Astrocyte (in vitro differentiated cells and primary cell): ENCODE results near the gene CACNA1C. TPM values are rescaled to one million over a fixed set of nuclear protein-coding genes. Genes with fewer than 3 reads are reported as not detected.

ENCODE experiments used
- DNase-seq: peaks from one replicate; pipeline ENCODE4 v3.0.0-alpha.2; 2010; ENCODE audit warnings: low read depth
- FAIRE-seq: peaks from 2 replicates; lab custom pipeline; 2011; peaks lifted over from hg19 to GRCh38; lab: Jason Lieb, UNC
- H2AFZ ChIP-seq: 2 replicates; pipeline ENCODE4 v1.6.0; 2012; ENCODE audit warnings: low read depth, low read length, inconsistent platforms
- H3K27ac ChIP-seq: 2 replicates; pipeline ENCODE4 v1.5.1; 2011; ENCODE audit warnings: low read depth, low read length, inconsistent platforms
- H3K27me3 ChIP-seq: 2 replicates; pipeline ENCODE4 v1.6.0; 2011; ENCODE audit warnings: low read length, inconsistent platforms; ENCODE audit not compliant: insufficient read depth
- H3K36me3 ChIP-seq: 2 replicates; pipeline ENCODE4 v1.5.1; 2011; ENCODE audit warnings: low read length, inconsistent platforms; ENCODE audit not compliant: insufficient read depth
- H3K4me1 ChIP-seq: 2 replicates; pipeline ENCODE4 v1.5.1; 2011; ENCODE audit warnings: low read length, inconsistent platforms; ENCODE audit not compliant: insufficient read depth
- H3K4me2 ChIP-seq: 2 replicates; pipeline ENCODE4 v1.6.0; 2012; ENCODE audit warnings: low read length, inconsistent platforms
- H3K4me3 ChIP-seq: 2 replicates; pipeline ENCODE4 v1.5.1; 2011; ENCODE audit warnings: low read depth, mild to moderate bottlenecking, low read length, inconsistent platforms; ENCODE audit not compliant: insufficient read depth
- H3K79me2 ChIP-seq: 2 replicates; pipeline ENCODE4 v1.6.0; 2012; ENCODE audit warnings: mild to moderate bottlenecking, low read length, inconsistent platforms; ENCODE audit not compliant: insufficient read depth
- H3K9ac ChIP-seq: 2 replicates; pipeline ENCODE4 v1.6.0; 2012; ENCODE audit warnings: mild to moderate bottlenecking, low read length, inconsistent platforms
- H3K9me3 ChIP-seq: 2 replicates; pipeline ENCODE4 v1.5.1; 2012; ENCODE audit warnings: low read depth, mild to moderate bottlenecking, low read length, inconsistent platforms; ENCODE audit not compliant: insufficient read depth
- H4K20me1 ChIP-seq: 2 replicates; pipeline ENCODE4 v1.6.0; 2012; ENCODE audit warnings: low read length, inconsistent platforms; ENCODE audit not compliant: insufficient read depth
- H3K27ac Mint-ChIP-seq: one replicate; pipeline ENCODE4 v1.8.0; 2021; ENCODE audit warnings: mild to moderate bottlenecking, mixed read lengths; ENCODE audit not compliant: unreplicated experiment
- H3K27me3 Mint-ChIP-seq: one replicate; pipeline ENCODE4 v1.8.0; 2021; ENCODE audit warnings: low read depth, mixed read lengths; ENCODE audit not compliant: unreplicated experiment
- H3K36me3 Mint-ChIP-seq: one replicate; pipeline ENCODE4 v1.8.0; 2021; ENCODE audit warnings: low read depth, mixed read lengths; ENCODE audit not compliant: unreplicated experiment
- H3K4me1 Mint-ChIP-seq: one replicate; pipeline ENCODE4 v1.8.0; 2021; ENCODE audit warnings: low read depth, mixed read lengths; ENCODE audit not compliant: unreplicated experiment
- H3K4me3 Mint-ChIP-seq: one replicate; pipeline ENCODE4 v1.8.0; 2021; ENCODE audit warnings: mild to moderate bottlenecking, moderate library complexity, mixed read lengths; ENCODE audit not compliant: unreplicated experiment
- H3K9me3 Mint-ChIP-seq: one replicate; pipeline ENCODE4 v1.8.0; 2021; ENCODE audit warnings: mild to moderate bottlenecking, mixed read lengths; ENCODE audit not compliant: unreplicated experiment
- EZH2 ChIP-seq: IDR thresholded peaks from 2 replicates; pipeline ENCODE4 v1.6.1; 2012; ENCODE audit warnings: mild to moderate bottlenecking, low read length, inconsistent platforms; ENCODE audit not compliant: insufficient read depth
- total RNA-seq: library from RNA; stranded (reverse); gene quantifications from 2 replicates; pipeline ENCODE4 v1.2.1, GENCODE V29; 2021
- TF ChIP-seq, protein P1 (sequence below): IDR thresholded peaks from 2 replicates; pipeline ENCODE4 v1.5.1; 2011; ENCODE audit warnings: low read depth, mild to moderate bottlenecking, inconsistent platforms, low read length, moderate library complexity; ENCODE audit not compliant: insufficient read depth

The CACNA1C gene
- total RNA-seq, 1 donor from 2014 or later: 2.1 TPM

- no peaks in the 10 kb centered on the region for H3K36me3 Mint-ChIP-seq
- FAIRE-seq: no peak
- no peak for TF ChIP-seq EZH2
- TF ChIP-seq, protein P1, sequence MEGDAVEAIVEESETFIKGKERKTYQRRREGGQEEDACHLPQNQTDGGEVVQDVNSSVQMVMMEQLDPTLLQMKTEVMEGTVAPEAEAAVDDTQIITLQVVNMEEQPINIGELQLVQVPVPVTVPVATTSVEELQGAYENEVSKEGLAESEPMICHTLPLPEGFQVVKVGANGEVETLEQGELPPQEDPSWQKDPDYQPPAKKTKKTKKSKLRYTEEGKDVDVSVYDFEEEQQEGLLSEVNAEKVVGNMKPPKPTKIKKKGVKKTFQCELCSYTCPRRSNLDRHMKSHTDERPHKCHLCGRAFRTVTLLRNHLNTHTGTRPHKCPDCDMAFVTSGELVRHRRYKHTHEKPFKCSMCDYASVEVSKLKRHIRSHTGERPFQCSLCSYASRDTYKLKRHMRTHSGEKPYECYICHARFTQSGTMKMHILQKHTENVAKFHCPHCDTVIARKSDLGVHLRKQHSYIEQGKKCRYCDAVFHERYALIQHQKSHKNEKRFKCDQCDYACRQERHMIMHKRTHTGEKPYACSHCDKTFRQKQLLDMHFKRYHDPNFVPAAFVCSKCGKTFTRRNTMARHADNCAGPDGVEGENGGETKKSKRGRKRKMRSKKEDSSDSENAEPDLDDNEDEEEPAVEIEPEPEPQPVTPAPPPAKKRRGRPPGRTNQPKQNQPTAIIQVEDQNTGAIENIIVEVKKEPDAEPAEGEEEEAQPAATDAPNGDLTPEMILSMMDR: no peak
These were observed 439.4 kb downstream of the CACNA1C start for GRCh38 chr12:2492236-2492635.

GRCh38 chr12:2493086-2493485, 440.3 kb downstream of the CACNA1C start:
- Histone ChIP-seq H3K9ac (no peak overlapping the region), H3K36me3 (no peaks in the 10 kb centered on the region), H3K4me1 (no peaks in the 10 kb centered on the region), H3K27ac (no peak overlapping the region), H3K27me3 (peaks cover 17% of the 10 kb centered on the region), H4K20me1 (no peaks in the 10 kb centered on the region), H3K4me2 (no peak overlapping the region), H2AFZ (no peak overlapping the region), H3K9me3 (no peaks in the 10 kb centered on the region), H3K4me3 (no peak overlapping the region), H3K79me2 (no peaks in the 10 kb centered on the region)
- Mint-ChIP-seq H3K27ac (no peak overlapping the region), H3K4me1 (no peaks in the 10 kb centered on the region), H3K36me3 (no peaks in the 10 kb centered on the region), H3K4me3 (no peak overlapping the region), H3K27me3 (peaks cover 21% of the 10 kb centered on the region), H3K9me3 (no peaks in the 10 kb centered on the region)
- no peak for FAIRE-seq
- no peak for TF ChIP-seq EZH2
- TF ChIP-seq, protein P1: no peak
- no peak for DNase-seq

More at GRCh38 chr12:2492236-2492635, 439.4 kb downstream of the CACNA1C start:
- Histone ChIP-seq H3K27ac (no peak overlapping the region), H2AFZ (no peak overlapping the region), H3K4me2 (no peak overlapping the region), H3K4me3 (no peak overlapping the region), H3K9me3 (no peaks in the 10 kb centered on the region), H3K79me2 (no peaks in the 10 kb centered on the region), H3K36me3 (no peaks in the 10 kb centered on the region), H3K27me3 (peaks cover 15% of the 10 kb centered on the region), H4K20me1 (no peaks in the 10 kb centered on the region), H3K9ac (no peak overlapping the region), H3K4me1 (no peaks in the 10 kb centered on the region)
- peaks cover 20% of the 10 kb centered on the region for H3K27me3 Mint-ChIP-seq
- no peaks in the 10 kb centered on the region for H3K9me3 Mint-ChIP-seq
- H3K4me1 Mint-ChIP-seq: no peaks in the 10 kb centered on the region
- DNase-seq: no peak
- no peak overlapping the region for H3K4me3 Mint-ChIP-seq
- no peak overlapping the region for H3K27ac Mint-ChIP-seq

- Histone ChIP-seq H4K20me1 (no peaks in the 10 kb centered on the region), H3K27me3 (peaks cover 14% of the 10 kb centered on the region), H3K4me1 (no peaks in the 10 kb centered on the region), H3K9me3 (no peaks in the 10 kb centered on the region), H3K9ac (no peak overlapping the region), H2AFZ (no peak overlapping the region), H3K27ac (no peak overlapping the region), H3K4me3 (no peak overlapping the region), H3K79me2 (no peaks in the 10 kb centered on the region), H3K4me2 (no peak overlapping the region), H3K36me3 (no peaks in the 10 kb centered on the region)
- Mint-ChIP-seq H3K4me1 (no peaks in the 10 kb centered on the region), H3K9me3 (no peaks in the 10 kb centered on the region), H3K4me3 (no peak overlapping the region), H3K36me3 (no peaks in the 10 kb centered on the region), H3K27ac (no peak overlapping the region), H3K27me3 (peaks cover 28% of the 10 kb centered on the region)
- FAIRE-seq (no peak), DNase-seq (no peak)
- TF ChIP-seq, protein P1: no peak
- no peak for TF ChIP-seq EZH2
These were observed 441.9 kb downstream of the CACNA1C start for GRCh38 chr12:2494486-2495192.
